Testis (tissue), 3 donors: ENCODE measurements around the gene LPIN3. TPM values are rescaled to one million over a fixed set of nuclear protein-coding genes. Genes with fewer than 3 reads are reported as not detected.
A peak's percentile ranks its signal among the peaks of the same experiment; 100 is the strongest.

Source experiments
- DNase-seq: peaks from one replicate; pipeline ENCODE4 v3.0.0-alpha.2; 2019
- H3K27ac ChIP-seq, 2 donors: fragments of 200-600 bp; sonication (generic); one replicate each; pipeline ENCODE4 v1.5.1; 2019
- H3K27me3 ChIP-seq: fragments of 200-600 bp; sonication (generic); one replicate; pipeline ENCODE4 v1.5.1; 2019
- H3K36me3 ChIP-seq: fragments of 200-600 bp; sonication (generic); one replicate; pipeline ENCODE4 v1.5.1; 2017; ENCODE audit warnings: low read depth; ENCODE audit errors: missing control alignments
- H3K4me1 ChIP-seq: fragments of 200-600 bp; sonication (generic); one replicate; pipeline ENCODE4 v1.5.1; 2019
- H3K4me3 ChIP-seq, 2 donors: fragments of 200-600 bp; sonication (generic); one replicate each; pipeline ENCODE4 v1.5.1; 2017 to 2019
- H3K9me3 ChIP-seq: fragments of 200-600 bp; sonication (generic); one replicate; pipeline ENCODE4 v1.5.1; 2017
- POLR2A ChIP-seq: fragments of 450-650 bp; IDR thresholded peaks from one replicate; pipeline ENCODE4 v1.6.1; 2017; ENCODE audit warnings: antibody characterized with exemption, mild to moderate bottlenecking, moderate library complexity
- WGBS, 2 donors: methylation state at CpG; one replicate each; pipeline ENCODE4 v1.1.5; 2018; 5-methylcytosine and 5-hydroxymethylcytosine counted together
- intact Hi-C: fragments of 100-400 bp; cut with DNase I; formaldehyde crosslinking; loops from one replicate; pipeline ENCODE4 v1.15.1; 2023; ENCODE audit warnings: low total_unique reads
- polyA plus RNA-seq: library from polyadenylated mRNA; stranded (reverse); fragments of 350-450 nt; fragmentation: Illumina TruSeq; extraction: RNeasy Lipid Tissue Mini Kit (QIAGEN cat#74804); gene quantifications from one replicate; pipeline ENCODE4 v1.2.3, GENCODE V29; 2014; ENCODE audit warnings: low read depth, low replicate concordance; ENCODE audit not compliant: insufficient read depth
- total RNA-seq, 2 donors: library from RNA; depleted of rRNA; stranded (reverse); fragments of >200 nt; gene quantifications; one replicate each; pipeline ENCODE4 v1.2.3, GENCODE V29; 2016
- TF ChIP-seq, protein P1 (sequence below), 3 experiments: fragments of 450-650 bp in 2 of 3; fragments of 200-600 bp in 1 of 3; sonication (generic) in 1 of 3; IDR thresholded peaks; one replicate each; pipeline ENCODE4 v1.5.1; 2016 to 2019; ENCODE audit warnings: antibody characterized with exemption in 3 of 3, mild to moderate bottlenecking in 2 of 3, moderate library complexity in 1 of 3

The LPIN3 gene
- total and polyA plus RNA-seq, 3 donors from 2014 or later, result 7.6 to 13.6 (median 9.9) TPM

DNA sequence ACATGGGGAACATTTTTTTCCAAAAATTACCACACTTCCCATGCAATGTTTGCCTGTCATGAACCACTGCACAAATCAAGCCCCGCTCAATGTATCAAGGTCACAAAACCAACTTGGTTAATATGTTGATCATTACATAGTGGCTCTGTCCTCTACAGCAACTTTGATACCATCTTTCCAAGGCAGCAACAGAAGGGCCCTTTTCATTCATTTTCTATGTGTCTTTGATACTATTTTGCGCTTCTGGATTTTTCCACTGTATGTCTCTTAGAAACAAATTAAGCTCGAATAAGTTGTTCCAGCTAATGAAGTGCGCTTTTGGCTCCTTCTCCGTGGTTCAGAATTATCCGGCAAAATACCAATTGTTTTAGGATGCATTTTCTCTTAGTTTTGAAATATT, 24.6 kb upstream of the LPIN3 start:
- 15% methylated on average over 6 of the region's 6 CpGs for WGBS, 2 donors
- intact Hi-C loops, result loop anchor here (5.0 kb wide), 1 partner anchor 69 kb away; no protein-coding TSS in a partner anchor
- no peak for DNase-seq

GRCh38 chr20:41316602-41317545, 23.7 kb upstream of the LPIN3 start:
- no peaks in the 10 kb centered on the region for H3K9me3 ChIP-seq
- H3K27ac ChIP-seq, result peak overlapping the region; percentile 74 to 89
- 2% methylated on average over 6 to 61 of the region's 66 CpGs for WGBS, 2 donors
- H3K27me3 ChIP-seq, result no peaks in the 10 kb centered on the region
- H3K36me3 ChIP-seq, result no peaks in the 10 kb centered on the region
- intact Hi-C loops, result loop anchor here (5.0 kb wide), 1 partner anchor 70 kb away; no protein-coding TSS in a partner anchor
- TF ChIP-seq, protein P1, sequence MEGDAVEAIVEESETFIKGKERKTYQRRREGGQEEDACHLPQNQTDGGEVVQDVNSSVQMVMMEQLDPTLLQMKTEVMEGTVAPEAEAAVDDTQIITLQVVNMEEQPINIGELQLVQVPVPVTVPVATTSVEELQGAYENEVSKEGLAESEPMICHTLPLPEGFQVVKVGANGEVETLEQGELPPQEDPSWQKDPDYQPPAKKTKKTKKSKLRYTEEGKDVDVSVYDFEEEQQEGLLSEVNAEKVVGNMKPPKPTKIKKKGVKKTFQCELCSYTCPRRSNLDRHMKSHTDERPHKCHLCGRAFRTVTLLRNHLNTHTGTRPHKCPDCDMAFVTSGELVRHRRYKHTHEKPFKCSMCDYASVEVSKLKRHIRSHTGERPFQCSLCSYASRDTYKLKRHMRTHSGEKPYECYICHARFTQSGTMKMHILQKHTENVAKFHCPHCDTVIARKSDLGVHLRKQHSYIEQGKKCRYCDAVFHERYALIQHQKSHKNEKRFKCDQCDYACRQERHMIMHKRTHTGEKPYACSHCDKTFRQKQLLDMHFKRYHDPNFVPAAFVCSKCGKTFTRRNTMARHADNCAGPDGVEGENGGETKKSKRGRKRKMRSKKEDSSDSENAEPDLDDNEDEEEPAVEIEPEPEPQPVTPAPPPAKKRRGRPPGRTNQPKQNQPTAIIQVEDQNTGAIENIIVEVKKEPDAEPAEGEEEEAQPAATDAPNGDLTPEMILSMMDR (IDR thresholded peaks at IDR 0.05), result no peak
- TF ChIP-seq POLR2A, result no peak
- H3K4me3 ChIP-seq, result peak overlapping the region; percentile 76 to 84
- peaks cover 21% of the 10 kb centered on the region for H3K4me1 ChIP-seq
- peak; percentile 86 for DNase-seq

More for the DNA sequence above, 24.6 kb upstream of the LPIN3 start:
- Histone ChIP-seq H3K9me3 (no peaks in the 10 kb centered on the region), H3K27ac (peak overlapping the region; percentile 74 to 89), H3K36me3 (no peaks in the 10 kb centered on the region), H3K4me3 (peak overlapping the region in 1 of 2 donors; percentile 76), H3K27me3 (no peaks in the 10 kb centered on the region), H3K4me1 (peaks cover 21% of the 10 kb centered on the region)
- no peak for TF ChIP-seq POLR2A
- TF ChIP-seq, protein P1 (IDR thresholded peaks at IDR 0.05), result no peak

DNA sequence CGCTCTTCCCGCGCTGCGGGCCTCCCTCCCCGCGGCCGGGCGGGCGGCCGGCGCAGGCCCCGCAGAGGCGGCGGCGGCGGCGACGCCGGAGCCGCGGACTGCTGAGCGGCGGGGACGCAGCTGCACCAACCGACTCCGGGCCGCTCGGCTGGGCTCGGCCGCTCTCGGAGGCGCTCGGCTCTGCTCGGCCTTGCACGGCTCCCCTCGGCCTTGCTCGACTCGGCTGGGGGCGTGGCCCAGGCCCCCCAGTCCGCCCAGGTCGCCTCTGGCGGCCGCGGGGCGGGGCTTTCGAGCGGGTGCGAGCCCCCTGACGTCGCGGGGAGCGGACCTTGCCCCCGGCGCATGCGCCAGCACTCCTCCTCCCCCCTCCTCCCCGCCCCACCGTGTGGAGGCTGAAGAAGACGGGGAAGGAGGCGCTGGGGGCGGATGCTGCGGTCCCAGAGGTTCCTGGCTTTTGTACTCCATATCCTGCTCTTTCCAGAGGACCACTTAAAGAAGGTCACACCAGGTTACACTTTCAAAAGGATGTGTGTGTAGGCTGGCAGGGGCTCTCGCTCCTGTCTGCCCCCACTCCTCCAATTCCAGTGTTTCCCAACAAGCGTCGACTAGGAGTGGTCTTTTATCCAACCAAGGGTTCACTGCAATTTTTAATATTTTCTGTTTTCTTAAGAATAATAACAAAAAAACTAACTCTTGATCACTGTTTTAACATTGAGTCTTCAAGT, 22.9 kb upstream of the LPIN3 start, which contains the start of gene ZHX3:
Gene ZHX3, minus strand, starts transcription at position 186 of the 725 bp plus-strand sequence. CDS start 112,815 bp downstream, outside the sequence.
- no peaks in the 10 kb centered on the region for H3K36me3 ChIP-seq
- H3K27me3 ChIP-seq, result no peaks in the 10 kb centered on the region
- WGBS, 2 donors, result 0 to 1% methylated on average over 7 to 55 of the region's 64 CpGs
- intact Hi-C loops, result loop anchor here (5.0 kb wide), 1 partner anchor 70 kb away; no protein-coding TSS in a partner anchor
- peak within 1 kb of the TSS; percentile 76 to 84 for H3K4me3 ChIP-seq
- DNase-seq, result peak; percentile 97
- peaks cover 21% of the 10 kb centered on the region for H3K4me1 ChIP-seq
- no peaks in the 10 kb centered on the region for H3K9me3 ChIP-seq
- no peak for TF ChIP-seq POLR2A
- TF ChIP-seq, protein P1 (IDR thresholded peaks at IDR 0.05), result no peak
- H3K27ac ChIP-seq, result peak within 1 kb of the TSS; percentile 74 to 89

GRCh38 chr20:41318271-41318649, 22.4 kb upstream of the LPIN3 start:
- Histone ChIP-seq H3K4me1 (peaks cover 21% of the 10 kb centered on the region), H3K27me3 (no peaks in the 10 kb centered on the region), H3K36me3 (no peaks in the 10 kb centered on the region), H3K27ac (peak overlapping the region in 1 of 2 donors; percentile 89), H3K4me3 (peak overlapping the region in 1 of 2 donors; percentile 34), H3K9me3 (no peaks in the 10 kb centered on the region)
- WGBS, 2 donors, result 45% methylated on average over 5 of the region's 5 CpGs
- TF ChIP-seq, protein P1 (IDR thresholded peaks at IDR 0.05), result no peak
- no peak for TF ChIP-seq POLR2A
- DNase-seq, result no peak
- intact Hi-C loops, result loop anchor here (5.0 kb wide), 1 partner anchor 71 kb away; no protein-coding TSS in a partner anchor
